ENCODE results near the gene SLX4. TPM values are rescaled to one million over a fixed set of nuclear protein-coding genes. Genes with fewer than 3 reads are reported as not detected.

The SLX4 gene
- 3.7 to 5.7 TPM (median 4.6 TPM) in 5 replicates for total RNA-seq (2022; extraction: Qiagen RNA extraction; ENCODE audit: low read depth)

DNA sequence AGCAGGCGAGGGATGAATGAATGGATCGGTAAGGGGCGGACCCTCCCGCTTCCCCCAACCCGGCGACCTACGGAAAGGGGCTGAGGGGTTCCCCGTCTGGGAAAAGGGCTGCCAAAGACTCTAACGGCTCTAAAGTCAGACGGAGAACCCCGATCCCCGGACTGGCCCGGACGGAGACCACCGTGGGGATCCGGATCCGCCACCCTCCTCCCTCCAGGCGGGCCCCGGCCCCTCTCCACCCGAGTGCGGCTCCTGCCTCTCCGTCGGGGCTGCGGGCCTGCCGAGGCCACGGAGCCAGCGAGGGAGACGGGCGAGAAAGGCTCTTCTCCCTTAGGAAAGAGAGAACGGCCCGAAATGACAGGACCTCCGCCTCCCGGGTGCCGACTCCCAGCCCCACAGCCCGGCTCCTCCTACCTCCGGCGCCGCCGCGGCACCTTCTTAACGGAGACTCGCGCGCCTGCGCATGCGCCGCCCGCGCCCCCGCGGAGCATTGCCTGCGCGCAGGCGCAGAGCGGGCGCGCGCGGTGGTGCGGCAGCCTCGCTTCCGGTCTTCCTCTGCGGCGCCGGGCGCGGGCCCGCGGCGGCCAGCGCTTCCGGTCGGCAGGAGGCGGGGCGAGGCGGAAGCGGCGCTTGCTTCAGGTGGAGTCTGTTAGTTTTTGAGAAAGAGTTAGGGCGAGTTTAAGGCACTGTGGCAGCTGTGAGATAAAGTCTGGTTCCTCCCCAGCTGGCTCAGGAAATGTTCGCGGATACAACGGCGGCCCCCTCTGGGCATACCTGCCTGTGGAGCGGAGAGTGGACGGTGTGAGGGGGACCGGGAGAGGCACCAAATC is at the start of gene SLX4:
SLX4 (minus strand) TSS at position 461 of the 830 bp plus-strand sequence. CDS start 2,642 bp downstream, outside the sequence.

GRCh38 chr16:3654249-3654991 is 43.0 kb upstream of the SLX4 start, which contains the start of gene DNASE1:
Gene DNASE1 (plus strand): TSS chr16:3654691. CDS start chr16:3655374, 683 bp downstream.

GRCh38 chr16:3577302-3577752 is 34.1 kb downstream of the SLX4 start, which contains the start of gene NLRC3:
Gene NLRC3 (minus strand): TSS chr16:3577403. CDS start chr16:3565036, 12,367 bp downstream.

Other genes starting within 250 kb of the SLX4 start
- gene ZSCAN32, start 210.6 kb downstream of the SLX4 start, total RNA-seq (2022; extraction: Qiagen RNA extraction; ENCODE audit: low read depth) = 12.3 to 18.3 TPM (median 16.1 TPM) in 5 replicates
- gene ZNF174, start 210.4 kb downstream of the SLX4 start, total RNA-seq (2022; extraction: Qiagen RNA extraction; ENCODE audit: low read depth) = 11.8 to 13.9 TPM (median 13.3 TPM) in 5 replicates
- 0.90 to 1.3 TPM (median 0.96 TPM) in 5 replicates for gene ZNF597, start 168.1 kb downstream of the SLX4 start, total RNA-seq (2022; extraction: Qiagen RNA extraction; ENCODE audit: low read depth)
- gene NAA60, start 167.9 kb downstream of the SLX4 start, total RNA-seq (2022; extraction: Qiagen RNA extraction; ENCODE audit: low read depth) = 43.4 to 54.2 TPM (median 51.8 TPM) in 5 replicates
- gene C16orf90, start 116.1 kb downstream of the SLX4 start, total RNA-seq (2022; extraction: Qiagen RNA extraction; ENCODE audit: low read depth) = not detected in 5 replicates
- gene CLUAP1, start 110.6 kb downstream of the SLX4 start, total RNA-seq (2022; extraction: Qiagen RNA extraction; ENCODE audit: low read depth) = 16.6 to 21.5 TPM (median 18.3 TPM) in 5 replicates
- 0.03 to 0.15 TPM in 2 of 5 replicates, not detected in the others for gene NLRC3, start 34.2 kb downstream of the SLX4 start, total RNA-seq (2022; extraction: Qiagen RNA extraction; ENCODE audit: low read depth)
- 1.9 to 4.3 TPM (median 3.7 TPM) in 5 replicates for gene DNASE1, start 43.1 kb upstream of the SLX4 start, total RNA-seq (2022; extraction: Qiagen RNA extraction; ENCODE audit: low read depth)
- gene TRAP1, start 105.9 kb upstream of the SLX4 start, total RNA-seq (2022; extraction: Qiagen RNA extraction; ENCODE audit: low read depth) = 112 to 143 TPM (median 139 TPM) in 5 replicates

Measured in A549 treated with GW870086 at 1 μM for 4 hours (cell line).